Right cardiac atrium (tissue), 5 donors: Measurements from ENCODE around the gene IRX6. TPM values are rescaled to one million over a fixed set of nuclear protein-coding genes. Genes with fewer than 3 reads are reported as not detected.

Experiments used
- ATAC-seq, 2 donors: fragments of 200-7000 bp; cut with Tn5 transposase; one replicate each; pipeline versions ENCODE4 v1.8.0 to v1.9.1; 2020; ENCODE audit warnings: moderate library complexity in 2 of 2, mild to moderate bottlenecking in 1 of 2
- DNase-seq, 3 donors: peaks; one replicate each; pipeline ENCODE4 v3.0.0-alpha.2; 2020
- H3K27ac ChIP-seq: one replicate; pipeline ENCODE4 v1.5.1; 2013; ENCODE audit warnings: mild to moderate bottlenecking, low read length, control low read depth, moderate library complexity
- H3K27me3 ChIP-seq: one replicate; pipeline ENCODE4 v1.6.1; 2013; ENCODE audit not compliant: control insufficient read depth, insufficient read depth
- H3K4me1 ChIP-seq: one replicate; pipeline ENCODE4 v1.6.1; 2013; ENCODE audit warnings: low read length; ENCODE audit not compliant: control insufficient read depth, insufficient read depth
- H3K4me3 ChIP-seq: one replicate; pipeline ENCODE4 v1.5.1; 2013; ENCODE audit warnings: low read length, control low read depth
- H3K9me3 ChIP-seq: one replicate; pipeline ENCODE4 v1.6.1; 2013; ENCODE audit warnings: low read length; ENCODE audit not compliant: control insufficient read depth
- WGBS: extraction: QIAGEN DNeasy Blood & Tissue Kit; methylation state at CpG from one replicate; pipeline ENCODE4 v1.1.7; 2013; 5-methylcytosine and 5-hydroxymethylcytosine counted together
- intact Hi-C, 4 donors: fragments of 100-400 bp; cut with DNase I; formaldehyde crosslinking; loops; one replicate each; pipeline versions ENCODE4 v1.11.0 to v1.14.0; 2022 to 2023
- polyA plus RNA-seq: library from polyadenylated mRNA; stranded (reverse); fragments of 200-250 nt; gene quantifications from one replicate; pipeline ENCODE4 v1.2.3, GENCODE V29; 2013
- total RNA-seq, 4 donors: library from RNA; stranded (reverse); fragmentation: NEBNext Ultra II Directional; extraction: Animal tissue kit (Norgen Biotek cat#: 25700); gene quantifications; one replicate each; pipeline ENCODE4 v1.2.1, GENCODE V29; 2021
- donor health status: healthy with polysubstance abuse.
- donor health status: DM: no; HTN: yes; CAD: no.
- donor health status: DM: no; HTN: no; CAD: no.
- donor health status: DM: no; HTN: yes; CAD: no; lungs with severe emphysema.
- donor health status: DM: yes; HTN: yes; CAD: no.

IRX6 gene
- total and polyA plus RNA-seq, 5 donors = 0.02 to 0.19 TPM; not detected in 3

DNA sequence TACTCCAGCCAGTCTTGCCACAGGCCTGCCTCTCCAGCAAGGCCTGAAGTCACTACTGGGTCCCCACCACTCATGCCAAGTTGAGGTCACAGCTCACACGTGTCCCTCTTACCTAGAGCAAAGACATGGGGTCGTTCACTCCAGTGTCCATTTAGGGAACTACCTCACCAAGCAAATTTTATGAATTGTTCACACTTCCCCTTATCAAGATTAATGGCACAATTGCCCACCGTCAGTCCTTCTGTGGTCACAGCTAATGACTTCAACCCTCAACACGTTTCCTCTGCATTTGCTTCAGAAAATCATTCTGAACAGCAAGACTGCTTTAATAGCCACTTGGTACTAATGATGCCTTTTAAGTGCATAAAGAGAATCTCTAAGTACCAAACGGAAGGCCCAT, 14.6 kb downstream of the IRX6 start:
- intact Hi-C loops = no loop called here
- Histone ChIP-seq H3K4me3 (no peak overlapping the region), H3K9me3 (no peaks in the 10 kb centered on the region), H3K4me1 (no peaks in the 10 kb centered on the region), H3K27ac (no peak overlapping the region), H3K27me3 (no peaks in the 10 kb centered on the region)
- ATAC-seq (no peak), DNase-seq (peak in 1 of 3 donors; percentile 21)
- WGBS = 69% methylated on average over 5 of the region's 5 CpGs

DNA sequence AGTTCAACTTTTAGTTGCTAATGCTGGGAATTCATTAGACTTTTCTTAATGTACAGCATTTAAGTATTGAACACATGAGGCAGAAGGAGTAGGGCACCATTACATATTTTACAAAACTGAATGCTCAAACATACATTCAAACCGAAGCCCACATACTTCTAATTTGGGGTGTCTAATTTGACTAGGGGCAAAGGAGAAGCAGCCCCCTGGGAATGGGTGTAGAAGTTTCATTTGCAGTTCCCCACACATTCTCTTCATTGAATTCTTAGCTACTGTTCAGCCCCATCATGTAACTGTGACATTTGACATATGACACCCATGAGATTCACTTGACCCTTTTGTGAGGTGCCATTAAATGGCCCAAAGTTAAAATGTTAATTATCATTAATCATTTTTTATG, 16.4 kb downstream of the IRX6 start:
- WGBS = 81% methylated on average over 1 of the region's 1 CpG
- Histone ChIP-seq H3K27me3 (no peaks in the 10 kb centered on the region), H3K27ac (no peak overlapping the region), H3K9me3 (no peaks in the 10 kb centered on the region), H3K4me3 (no peak overlapping the region), H3K4me1 (no peaks in the 10 kb centered on the region)
- DNase-seq (no peak), ATAC-seq (no peak)
- intact Hi-C loops = no loop called here

DNA sequence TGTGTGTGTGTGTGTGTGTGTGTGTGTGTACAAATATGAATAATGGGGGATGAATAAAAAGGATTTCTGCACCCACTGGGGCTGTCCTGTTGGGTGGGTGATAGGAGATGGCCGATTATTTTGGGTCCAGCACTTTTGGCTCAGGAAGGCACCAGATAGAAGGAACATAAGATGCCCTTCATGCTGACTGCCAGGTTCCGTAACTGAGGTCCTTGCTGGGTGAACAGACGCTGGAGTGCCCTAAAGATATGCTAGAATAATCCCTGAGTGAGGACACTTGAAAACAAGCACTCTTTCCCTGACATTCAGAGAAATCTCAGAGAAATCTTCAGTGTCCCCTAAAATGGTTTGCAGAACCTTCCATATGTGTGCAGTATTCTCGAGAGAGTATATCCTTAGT, 17.7 kb downstream of the IRX6 start:
- Histone ChIP-seq H3K4me1 (no peaks in the 10 kb centered on the region), H3K27ac (no peak overlapping the region), H3K4me3 (no peak overlapping the region), H3K9me3 (no peaks in the 10 kb centered on the region), H3K27me3 (no peaks in the 10 kb centered on the region)
- intact Hi-C loops = no loop called here
- 73% methylated on average over 4 of the region's 4 CpGs for WGBS
- DNase-seq (no peak), ATAC-seq (no peak)

DNA sequence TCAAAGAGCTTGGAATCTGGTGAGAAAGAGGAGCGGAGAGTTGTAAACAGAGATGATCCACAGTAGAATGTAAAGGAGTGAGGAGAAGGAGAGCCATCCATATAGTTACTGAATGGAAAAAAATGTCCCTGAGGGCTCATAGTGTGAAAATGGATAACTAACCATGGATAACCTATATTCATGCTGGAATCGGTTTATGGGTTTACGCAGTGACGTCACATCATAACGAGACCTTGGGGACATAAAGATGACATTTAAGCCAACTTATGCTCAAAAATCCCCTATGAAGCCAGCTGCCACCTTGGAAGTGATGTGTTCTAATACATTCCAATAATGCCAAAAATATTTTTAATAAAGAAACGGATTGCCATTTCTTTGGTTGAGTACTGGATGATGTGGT, 22.5 kb downstream of the IRX6 start:
- ATAC-seq = no peak
- Histone ChIP-seq H3K4me3 (no peak overlapping the region), H3K9me3 (no peaks in the 10 kb centered on the region), H3K27ac (no peak overlapping the region), H3K27me3 (no peaks in the 10 kb centered on the region), H3K4me1 (no peaks in the 10 kb centered on the region)
- DNase-seq = no peak
- intact Hi-C loops = no loop called here
- 89% methylated on average over 6 of the region's 6 CpGs for WGBS

DNA sequence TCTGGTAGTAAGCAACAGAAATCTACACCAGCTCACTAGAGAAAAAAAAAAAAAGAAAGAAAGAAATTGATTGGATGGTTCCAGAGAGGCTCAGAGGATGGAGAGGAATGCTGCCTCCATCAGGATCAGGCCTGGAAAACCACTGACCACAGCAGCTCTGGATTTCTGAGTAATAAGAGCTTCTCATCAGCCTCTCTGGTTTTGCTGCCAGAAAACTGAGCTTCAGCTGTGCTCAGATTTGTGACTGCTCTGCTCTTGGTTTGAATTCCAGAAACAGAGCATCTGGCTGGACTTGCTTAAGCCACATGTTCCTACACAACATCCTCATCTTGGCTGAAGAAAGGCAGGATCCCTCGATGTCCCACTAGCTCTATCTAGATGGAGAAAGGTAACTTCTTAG, 25.9 kb downstream of the IRX6 start:
- ATAC-seq (no peak), DNase-seq (no peak)
- intact Hi-C loops = no loop called here
- no peak overlapping the region for H3K27ac ChIP-seq
- WGBS = 70% methylated on average over 1 of the region's 1 CpG
- no peaks in the 10 kb centered on the region for H3K9me3 ChIP-seq
- H3K27me3 ChIP-seq = no peaks in the 10 kb centered on the region
- H3K4me3 ChIP-seq = no peak overlapping the region
- H3K4me1 ChIP-seq = no peaks in the 10 kb centered on the region

DNA sequence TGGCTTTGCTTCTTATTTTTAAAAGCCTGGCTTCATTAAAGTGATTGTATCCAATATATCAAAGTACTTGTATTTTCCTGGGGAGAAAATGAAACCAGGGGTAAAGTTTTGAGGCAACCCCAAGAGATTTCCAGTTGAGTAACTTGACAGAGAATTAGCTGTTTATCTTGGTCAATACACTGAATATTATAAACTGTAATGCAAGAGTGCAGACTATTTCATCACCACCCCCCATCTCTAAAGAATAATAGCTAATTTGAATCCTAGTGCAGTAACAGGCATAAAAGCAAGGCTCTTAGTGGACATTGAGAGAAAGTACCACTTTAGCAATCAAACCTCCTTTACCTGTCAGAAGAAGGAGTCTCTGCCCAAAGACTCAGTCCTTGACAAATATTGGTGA, 27.0 kb downstream of the IRX6 start:
- Histone ChIP-seq H3K4me3 (no peak overlapping the region), H3K9me3 (no peaks in the 10 kb centered on the region), H3K27ac (no peak overlapping the region), H3K4me1 (no peaks in the 10 kb centered on the region), H3K27me3 (no peaks in the 10 kb centered on the region)
- DNase-seq = no peak
- ATAC-seq = no peak
- intact Hi-C loops = no loop called here

DNA sequence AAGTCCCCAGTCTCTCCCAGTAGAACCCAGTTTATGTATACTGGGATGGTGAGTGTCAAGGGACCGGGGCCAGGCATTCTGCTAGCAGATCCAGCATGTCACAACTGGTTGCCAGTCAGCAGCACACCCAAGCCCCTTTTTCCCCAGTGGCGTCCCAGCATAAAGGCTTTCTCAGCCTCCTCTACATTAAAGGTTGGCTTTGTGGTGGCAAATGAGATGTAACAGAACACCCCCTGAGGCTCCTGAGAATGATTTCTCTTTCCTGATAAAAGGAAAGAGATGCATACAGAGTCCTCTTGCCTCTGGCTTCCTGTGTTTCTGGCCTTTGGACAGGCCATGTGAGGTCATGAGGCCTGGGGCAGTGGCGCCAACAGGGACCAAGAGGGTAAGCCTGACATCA, 27.9 kb downstream of the IRX6 start:
- intact Hi-C loops = no loop called here
- DNase-seq (no peak), ATAC-seq (no peak)
- Histone ChIP-seq H3K9me3 (no peaks in the 10 kb centered on the region), H3K27ac (no peak overlapping the region), H3K4me3 (no peak overlapping the region), H3K27me3 (no peaks in the 10 kb centered on the region), H3K4me1 (no peaks in the 10 kb centered on the region)
- WGBS = 94% methylated on average over 3 of the region's 3 CpGs

DNA sequence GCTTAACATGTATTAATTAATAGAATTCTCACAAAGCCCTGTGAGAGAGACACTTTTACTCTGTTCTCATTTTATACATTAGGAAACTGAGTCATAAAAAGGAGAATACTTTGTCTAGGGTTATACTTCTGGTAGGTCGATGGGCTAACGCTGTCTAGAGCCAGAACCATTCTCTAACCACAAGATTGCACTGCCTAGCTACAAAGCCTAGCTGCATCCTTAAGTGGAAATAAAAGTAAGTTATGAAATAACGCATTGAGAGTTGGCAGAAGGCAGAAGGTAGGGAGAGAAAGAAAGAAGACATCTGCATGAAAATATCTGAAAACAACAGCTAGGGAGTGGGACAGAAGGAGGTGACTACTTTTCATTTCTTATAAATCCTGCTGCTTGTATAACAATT, 33.2 kb downstream of the IRX6 start:
- DNase-seq (no peak), ATAC-seq (no peak)
- H3K4me3 ChIP-seq = no peak overlapping the region
- no peak overlapping the region for H3K27ac ChIP-seq
- H3K9me3 ChIP-seq = no peaks in the 10 kb centered on the region
- 77% methylated on average over 3 of the region's 3 CpGs for whole genome bisulfite sequencing
- H3K4me1 ChIP-seq = no peaks in the 10 kb centered on the region
- no peaks in the 10 kb centered on the region for H3K27me3 ChIP-seq
- intact Hi-C loops = no loop called here

DNA sequence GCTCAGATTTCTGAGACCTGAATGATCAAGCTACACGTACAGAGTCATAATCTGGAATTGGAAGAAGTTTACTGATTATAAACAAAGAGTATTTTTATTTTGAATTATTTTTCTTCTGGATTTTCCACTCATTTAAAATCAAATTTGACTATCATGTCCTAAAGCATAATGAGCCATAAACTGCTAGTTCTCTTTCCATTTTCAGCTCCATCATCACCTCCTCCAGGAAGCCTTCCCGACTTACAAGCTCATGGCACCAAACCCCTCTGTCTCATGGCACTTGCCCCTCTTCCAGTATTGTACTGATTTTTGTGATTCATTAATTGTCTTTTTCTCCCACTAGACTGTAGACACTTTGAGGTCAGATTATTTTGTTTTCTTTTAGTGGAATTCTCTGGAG, 35.9 kb downstream of the IRX6 start:
- DNase-seq (no peak), ATAC-seq (no peak)
- 81% methylated on average over 2 of the region's 2 CpGs for WGBS
- H3K4me1 ChIP-seq = no peaks in the 10 kb centered on the region
- intact Hi-C loops = no loop called here
- H3K27ac ChIP-seq = no peak overlapping the region
- H3K27me3 ChIP-seq = no peaks in the 10 kb centered on the region
- no peaks in the 10 kb centered on the region for H3K9me3 ChIP-seq
- H3K4me3 ChIP-seq = no peak overlapping the region

DNA sequence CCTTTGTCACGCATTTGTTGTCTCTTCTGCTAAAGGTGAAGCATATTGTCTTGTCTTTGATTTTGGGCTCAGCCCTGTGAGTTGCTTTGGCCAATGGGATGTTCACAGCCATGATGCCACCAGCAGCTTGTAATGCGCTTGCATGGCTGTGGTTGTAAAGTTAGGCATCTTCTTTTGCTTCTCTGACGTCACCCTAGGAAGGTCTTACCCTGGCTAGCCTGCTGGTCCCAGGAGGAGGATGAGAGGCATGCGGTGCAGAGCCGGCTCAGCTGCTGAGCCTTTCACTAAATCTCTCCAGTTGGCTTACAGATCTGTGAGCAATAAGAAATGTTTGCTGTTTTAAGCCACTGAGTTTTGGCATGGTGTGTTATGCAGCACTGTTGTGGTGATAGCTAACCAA, 40.8 kb downstream of the IRX6 start:
- ATAC-seq (no peak), DNase-seq (no peak)
- Histone ChIP-seq H3K27ac (no peak overlapping the region), H3K4me1 (no peaks in the 10 kb centered on the region), H3K9me3 (no peaks in the 10 kb centered on the region), H3K27me3 (no peaks in the 10 kb centered on the region), H3K4me3 (no peak overlapping the region)
- WGBS = 86% methylated on average over 5 of the region's 5 CpGs
- intact Hi-C loops = no loop called here

DNA sequence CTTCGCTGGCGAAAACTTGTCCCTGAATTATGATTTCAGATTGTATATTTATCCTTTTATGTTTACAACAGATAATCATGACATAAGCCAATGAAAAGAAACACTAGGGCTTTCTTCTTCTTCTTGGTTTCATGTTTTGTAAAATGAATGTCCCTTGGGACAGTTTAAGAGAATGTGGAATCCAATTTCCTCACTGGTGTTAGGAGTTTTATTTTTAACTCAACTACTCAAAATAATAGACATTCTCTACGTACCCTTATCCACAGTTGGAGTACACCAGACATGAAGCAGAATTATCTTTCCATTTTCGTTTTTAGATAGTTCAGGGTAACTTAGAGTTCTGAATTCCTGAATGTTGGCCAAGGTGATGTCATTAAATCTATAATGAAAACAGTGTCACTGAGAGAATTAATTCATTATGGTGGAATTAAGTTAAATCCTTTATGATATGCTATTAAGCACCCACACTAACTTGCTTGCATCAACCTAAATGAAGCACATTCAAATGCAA, 43.4 kb downstream of the IRX6 start:
- ATAC-seq = peak in 1 of 2 donors; percentile 42
- WGBS = 30% methylated on average over 4 of the region's 4 CpGs
- Histone ChIP-seq H3K9me3 (no peaks in the 10 kb centered on the region), H3K27me3 (no peaks in the 10 kb centered on the region), H3K4me1 (no peaks in the 10 kb centered on the region), H3K27ac (no peak overlapping the region), H3K4me3 (no peak overlapping the region)
- intact Hi-C loops = no loop called here
- DNase-seq = no peak

DNA sequence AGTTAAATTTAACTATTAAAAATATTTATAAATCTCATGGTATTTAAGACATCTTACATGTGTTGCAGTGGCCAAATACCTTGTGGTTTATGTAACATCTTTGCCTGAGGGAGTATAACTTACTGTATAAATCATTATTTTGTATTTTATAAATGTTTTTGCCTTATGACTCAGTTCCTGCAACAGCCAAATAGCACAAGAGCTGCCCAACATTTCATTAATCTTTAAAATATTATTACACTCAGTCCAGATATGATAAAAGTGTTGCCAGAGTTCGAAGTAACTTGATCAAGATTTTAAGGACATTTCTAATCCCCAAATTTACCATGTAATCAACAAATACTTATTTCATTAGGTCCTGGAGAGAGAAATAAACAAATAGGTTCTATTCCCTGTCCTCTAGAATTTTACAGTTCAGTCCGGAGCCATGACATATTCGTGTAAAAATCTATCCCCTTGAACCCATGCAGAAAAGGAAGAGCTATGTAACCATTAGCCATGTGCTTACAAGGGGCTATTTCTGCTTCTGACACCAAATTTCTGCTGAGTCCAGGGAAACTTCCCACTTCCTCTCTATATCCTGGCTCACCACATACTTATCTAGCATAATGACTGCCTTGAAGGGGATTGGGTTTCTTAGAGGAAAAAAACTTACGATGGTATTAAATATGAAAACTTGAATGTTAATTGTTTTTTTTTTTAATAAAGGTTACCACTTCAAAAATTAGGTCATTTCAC, 44.0 kb downstream of the IRX6 start:
- no peaks in the 10 kb centered on the region for H3K4me1 ChIP-seq
- no peak overlapping the region for H3K4me3 ChIP-seq
- H3K27me3 ChIP-seq = no peaks in the 10 kb centered on the region
- no peak for DNase-seq
- intact Hi-C loops = no loop called here
- peak; percentile 42 to 62 for ATAC-seq
- WGBS = 25% methylated on average over 4 of the region's 4 CpGs
- H3K27ac ChIP-seq = no peak overlapping the region
- no peaks in the 10 kb centered on the region for H3K9me3 ChIP-seq
